HG02852 (cell line): Measurements from ENCODE around the gene IGF2.

Source experiments
- ATAC-seq: cut with Tn5 transposase; IDR thresholded peaks from one replicate; pipeline ENCODE4 v1.9.1; 2021; ENCODE audit warnings: mild to moderate bottlenecking, moderate library complexity; ENCODE audit not compliant: unreplicated experiment

IGF2 gene

DNA sequence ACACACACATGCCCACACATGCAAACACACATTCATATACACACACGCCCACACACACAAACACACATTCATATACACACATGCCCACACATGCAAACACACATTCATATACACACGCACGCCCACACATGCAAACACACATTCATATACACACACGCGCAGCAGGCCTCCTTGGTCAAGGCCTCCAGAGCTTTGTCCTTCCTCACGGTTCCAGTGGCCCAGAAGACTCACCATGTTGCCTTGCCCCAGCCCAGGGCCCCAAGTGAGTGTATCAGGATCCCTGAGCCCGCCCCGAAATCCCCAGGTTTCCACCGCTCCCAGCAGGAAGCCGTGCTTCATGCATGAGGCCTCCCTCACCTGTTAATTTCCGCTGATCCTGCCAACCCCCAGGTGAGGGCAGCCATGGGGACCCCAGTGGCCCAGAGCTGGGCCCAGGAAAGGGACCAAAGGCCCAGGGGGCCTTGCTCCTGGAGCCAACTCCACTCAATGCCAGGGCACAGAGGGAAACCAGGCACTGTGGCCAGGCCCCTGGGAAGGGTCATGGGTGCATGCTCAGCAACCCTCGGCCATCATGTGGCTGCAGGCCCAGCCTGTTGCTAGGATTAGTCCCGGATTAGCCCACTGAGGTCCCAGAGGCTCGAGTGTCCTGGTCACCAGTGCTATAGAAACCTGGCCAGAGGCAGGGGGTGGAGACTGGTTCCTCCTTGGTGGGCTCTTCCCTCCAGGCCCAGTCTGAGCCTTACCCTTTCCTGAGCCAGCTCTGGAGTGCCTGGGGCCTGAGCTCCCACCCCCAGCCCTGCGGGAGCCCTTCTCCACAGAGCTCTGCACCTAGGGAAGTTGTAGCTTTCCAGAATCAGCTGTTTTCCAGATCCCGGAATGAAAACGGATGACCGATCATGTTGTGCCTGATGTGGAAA lies 34.4 kb downstream of the IGF2 start:
- no peak for ATAC-seq

DNA sequence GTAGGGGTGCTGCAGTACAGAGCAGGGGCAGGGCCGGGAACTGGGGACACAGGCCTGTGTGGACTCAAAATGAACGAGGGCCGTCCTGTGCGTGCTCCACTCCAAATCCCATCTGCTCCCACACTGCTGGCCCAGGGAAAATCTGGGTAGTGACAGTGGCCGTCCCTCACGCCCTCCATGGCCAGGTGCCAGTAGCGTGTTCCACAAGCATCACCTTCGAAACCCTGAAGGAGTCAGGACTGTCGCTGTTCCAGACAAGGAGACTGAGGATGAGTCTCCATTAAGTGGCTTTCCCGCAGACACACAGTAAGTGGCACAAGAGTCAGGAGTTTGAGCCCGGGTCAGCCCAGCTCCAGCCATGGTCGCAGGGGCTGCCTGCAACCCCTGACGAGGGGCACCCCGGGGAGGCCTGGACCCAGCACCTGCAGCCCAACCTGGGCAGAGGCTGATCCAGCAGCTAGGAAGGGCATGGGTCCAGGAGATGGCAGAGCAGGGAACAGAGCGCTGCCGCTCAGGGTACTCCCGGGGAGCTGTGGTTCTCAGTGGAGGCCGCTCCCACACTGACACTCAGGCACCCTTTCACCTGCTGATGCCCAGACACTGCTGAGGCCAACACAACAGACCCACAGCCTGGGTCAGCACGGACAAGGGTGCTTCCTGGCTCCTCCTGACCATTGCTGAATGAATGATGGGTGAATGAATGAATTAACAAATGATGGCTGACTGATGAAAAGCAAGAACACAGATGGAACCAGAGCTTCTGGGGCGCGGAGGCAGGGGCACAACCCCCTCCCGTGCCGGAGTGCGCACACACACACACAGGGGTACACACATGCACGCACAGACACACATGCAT lies 35.3 kb downstream of the IGF2 start:
- no peak for ATAC-seq

- no peak for ATAC-seq
These were observed 36.3 kb downstream of the IGF2 start for GRCh38 chr11:2102883-2103213.

DNA sequence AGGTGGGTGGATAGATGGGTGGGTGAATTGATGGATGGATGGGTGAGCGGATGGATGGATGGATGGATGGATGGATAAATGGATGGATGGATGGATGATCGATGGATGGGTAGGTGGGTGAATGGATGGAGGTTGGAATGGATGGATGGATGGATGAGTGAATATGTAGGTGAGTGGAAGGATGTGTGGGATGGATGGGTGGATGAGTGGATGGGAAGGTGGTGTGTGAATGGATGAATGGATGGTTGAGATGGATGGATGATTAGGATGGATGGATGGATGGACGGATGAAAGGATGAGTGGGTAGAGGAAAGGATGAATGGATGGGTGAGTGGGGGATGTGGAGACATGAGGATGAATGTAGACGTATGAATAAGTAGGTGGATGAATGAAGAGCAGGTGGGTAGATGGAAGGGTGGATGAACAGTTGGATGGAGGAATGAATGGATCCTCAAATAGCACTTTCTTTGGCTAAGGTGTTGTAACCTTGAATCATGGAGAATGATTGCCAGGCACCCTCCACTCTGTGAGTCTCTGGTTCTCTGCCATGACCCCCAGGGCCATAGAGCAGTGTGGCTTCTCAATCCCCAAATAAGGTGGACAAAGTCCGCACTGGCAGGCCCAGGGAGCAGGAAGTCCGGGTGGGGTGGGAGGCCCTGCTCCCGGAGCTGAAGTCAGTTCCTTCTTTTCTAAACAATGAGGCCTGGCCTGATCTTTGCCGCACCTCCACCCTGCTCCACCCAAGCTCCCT lies 36.9 kb downstream of the IGF2 start:
- no peak for ATAC-seq

DNA sequence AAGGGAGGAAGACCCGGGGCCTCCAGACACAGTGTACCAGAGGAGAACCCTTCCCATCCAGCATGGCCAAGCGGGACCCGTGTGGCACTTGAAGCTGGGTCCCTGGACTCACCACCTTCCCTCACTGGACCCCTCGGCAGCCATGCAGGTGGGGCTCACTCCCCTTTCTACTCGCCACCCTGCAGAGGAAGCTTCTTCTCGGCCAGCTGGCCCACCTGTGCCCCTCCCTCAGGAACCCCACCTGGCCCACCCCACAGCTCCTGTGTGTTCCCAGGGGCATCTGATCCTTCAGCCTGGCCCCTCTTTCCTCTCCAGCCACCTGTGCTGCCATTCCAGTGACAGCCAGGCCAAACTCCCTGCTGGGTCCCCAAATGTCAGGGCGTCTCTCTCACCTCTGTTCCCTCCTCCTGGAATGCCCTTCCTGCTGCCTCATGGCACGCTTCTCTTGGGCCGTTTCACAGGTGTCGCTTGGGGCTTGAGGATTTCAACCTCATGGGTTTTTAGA lies 38.0 kb downstream of the IGF2 start:
- no peak for ATAC-seq

- ATAC-seq = no peak
These were observed 38.6 kb downstream of the IGF2 start for GRCh38 chr11:2100361-2101170.

GRCh38 chr11:2099516-2100349 lies 39.5 kb downstream of the IGF2 start:
- ATAC-seq = no peak

GRCh38 chr11:2098691-2099515 lies 40.3 kb downstream of the IGF2 start:
- no peak for ATAC-seq

DNA sequence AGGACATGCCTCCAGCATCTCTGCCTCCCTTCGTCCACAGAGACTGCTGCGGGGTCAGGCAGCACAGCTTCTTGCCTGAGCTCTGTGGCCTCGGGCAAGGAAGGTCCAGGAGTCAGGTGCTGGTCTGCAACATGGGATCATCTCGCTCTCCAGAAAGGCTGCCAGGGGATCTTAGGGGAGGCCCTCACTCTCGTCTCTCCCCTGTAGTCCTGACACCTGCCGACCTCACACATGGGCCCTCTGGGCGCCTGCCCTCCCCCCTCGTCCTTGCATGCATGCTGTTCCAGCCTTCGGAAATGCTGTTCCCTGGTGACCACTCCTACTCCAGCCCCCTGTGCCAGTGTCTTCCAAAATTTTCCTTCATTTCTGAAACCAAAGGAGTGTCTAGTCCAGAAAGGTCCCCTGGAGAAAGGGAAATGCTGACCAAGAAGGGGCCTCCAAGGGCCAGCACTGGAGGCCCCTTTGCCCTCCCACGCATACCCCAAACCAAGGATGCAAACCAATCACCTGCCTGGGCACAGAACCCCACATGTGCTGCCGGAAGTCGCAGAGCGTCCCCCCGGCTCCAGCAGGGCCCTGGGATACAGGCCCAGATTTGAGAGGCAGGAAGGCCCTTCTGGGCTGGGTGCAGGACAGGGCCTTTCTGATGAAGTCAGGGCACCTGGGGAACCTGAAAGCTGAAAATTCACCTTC lies 41.0 kb downstream of the IGF2 start:
- ATAC-seq = no peak

DNA sequence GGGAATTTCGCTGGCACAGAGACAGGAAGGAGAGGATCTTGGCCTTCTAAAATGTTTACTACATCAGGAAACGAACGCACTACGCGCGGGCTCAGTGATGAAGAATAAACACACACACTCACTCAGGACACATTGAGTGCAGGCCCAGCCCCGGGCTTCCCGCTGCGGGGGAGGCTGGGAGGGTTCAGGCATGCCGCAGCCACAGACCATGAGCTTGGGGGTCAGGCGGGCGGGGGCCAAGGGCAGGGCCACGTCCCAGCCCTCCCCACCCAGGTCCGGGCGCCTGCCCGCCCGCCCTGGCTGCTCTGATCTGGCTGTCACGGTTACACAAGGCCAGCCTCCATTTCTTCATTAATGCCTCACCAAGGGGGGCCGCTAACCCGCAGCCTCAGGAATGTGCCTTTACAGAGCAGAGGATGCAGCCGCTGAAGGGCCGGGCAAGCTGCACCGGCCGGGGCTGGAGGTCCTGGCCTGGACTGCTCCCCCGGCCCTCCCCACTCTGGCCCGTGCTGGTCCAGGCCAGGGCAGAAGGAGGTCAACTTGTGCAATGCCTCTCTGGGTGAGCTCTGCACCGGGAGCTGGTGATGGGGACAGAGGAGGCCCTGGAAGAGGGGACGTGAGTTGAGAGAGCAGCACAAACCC lies 41.7 kb downstream of the IGF2 start:
- no peak for ATAC-seq

GRCh38 chr11:2096919-2097301 lies 42.3 kb downstream of the IGF2 start:
- no peak for ATAC-seq

DNA sequence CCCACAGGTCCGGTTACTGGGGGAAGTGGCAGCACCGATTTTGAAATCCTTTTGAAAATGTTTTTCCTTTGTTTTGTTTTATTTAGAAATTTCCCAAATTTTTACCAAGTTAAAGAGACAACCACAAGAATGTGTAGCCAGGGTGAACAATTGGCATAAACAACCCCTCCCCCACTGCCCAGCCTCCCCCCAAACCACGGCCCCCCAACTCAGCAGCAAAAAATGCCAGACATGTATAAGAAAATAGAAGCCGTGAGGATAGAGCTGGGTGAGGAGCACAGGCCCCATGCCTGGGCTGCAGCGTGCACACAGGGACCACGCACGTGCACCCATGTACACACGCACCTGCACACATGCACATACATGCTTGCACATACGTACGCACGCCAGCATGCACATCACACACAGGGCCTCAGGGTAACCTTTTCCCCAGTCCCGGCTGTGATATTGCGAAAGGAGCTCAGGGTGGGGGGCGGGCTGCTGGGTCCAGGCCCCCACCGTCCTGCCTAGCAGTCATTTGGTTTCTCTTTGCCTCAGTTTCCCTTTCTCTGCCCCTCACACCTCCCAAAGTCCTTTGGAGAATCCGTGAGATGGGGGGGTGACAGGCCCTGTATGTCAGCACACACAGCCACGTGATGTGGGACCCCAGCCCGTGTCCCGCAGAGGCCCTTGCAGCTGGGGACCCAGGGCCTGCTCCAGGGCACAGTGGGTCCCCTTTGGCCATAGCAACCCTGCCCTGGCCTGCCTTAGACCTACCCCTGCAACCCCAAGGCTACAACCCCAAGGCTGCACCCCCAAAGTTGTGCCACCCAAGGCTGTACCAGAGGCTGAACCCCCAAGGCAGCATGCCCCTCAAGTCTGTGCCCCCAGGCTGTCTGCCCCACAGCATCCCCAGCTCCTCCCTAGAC lies 42.9 kb downstream of the IGF2 start:
- ATAC-seq = no peak

DNA sequence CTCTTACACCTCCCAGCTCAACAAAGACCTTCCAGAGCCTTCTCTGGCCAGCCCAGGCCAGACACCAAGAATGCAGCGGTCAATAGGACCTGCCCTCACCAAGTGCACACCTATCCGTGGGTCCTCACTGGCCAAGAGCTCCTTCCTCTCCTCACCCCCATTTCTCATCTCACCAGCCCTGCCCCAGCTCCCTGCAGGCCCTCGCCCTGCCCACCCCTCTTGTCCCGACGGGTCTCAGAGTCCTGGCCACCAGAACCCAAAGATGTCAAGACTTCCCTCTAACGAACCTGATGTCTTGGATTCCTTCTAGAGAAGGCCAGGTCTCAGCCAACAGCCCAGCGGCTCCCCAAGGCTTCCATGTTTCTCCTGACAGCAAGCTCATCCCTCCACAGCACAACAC lies 43.6 kb downstream of the IGF2 start:
- ATAC-seq = no peak

GRCh38 chr11:2095198-2095520 lies 44.0 kb downstream of the IGF2 start:
- ATAC-seq = no peak

DNA sequence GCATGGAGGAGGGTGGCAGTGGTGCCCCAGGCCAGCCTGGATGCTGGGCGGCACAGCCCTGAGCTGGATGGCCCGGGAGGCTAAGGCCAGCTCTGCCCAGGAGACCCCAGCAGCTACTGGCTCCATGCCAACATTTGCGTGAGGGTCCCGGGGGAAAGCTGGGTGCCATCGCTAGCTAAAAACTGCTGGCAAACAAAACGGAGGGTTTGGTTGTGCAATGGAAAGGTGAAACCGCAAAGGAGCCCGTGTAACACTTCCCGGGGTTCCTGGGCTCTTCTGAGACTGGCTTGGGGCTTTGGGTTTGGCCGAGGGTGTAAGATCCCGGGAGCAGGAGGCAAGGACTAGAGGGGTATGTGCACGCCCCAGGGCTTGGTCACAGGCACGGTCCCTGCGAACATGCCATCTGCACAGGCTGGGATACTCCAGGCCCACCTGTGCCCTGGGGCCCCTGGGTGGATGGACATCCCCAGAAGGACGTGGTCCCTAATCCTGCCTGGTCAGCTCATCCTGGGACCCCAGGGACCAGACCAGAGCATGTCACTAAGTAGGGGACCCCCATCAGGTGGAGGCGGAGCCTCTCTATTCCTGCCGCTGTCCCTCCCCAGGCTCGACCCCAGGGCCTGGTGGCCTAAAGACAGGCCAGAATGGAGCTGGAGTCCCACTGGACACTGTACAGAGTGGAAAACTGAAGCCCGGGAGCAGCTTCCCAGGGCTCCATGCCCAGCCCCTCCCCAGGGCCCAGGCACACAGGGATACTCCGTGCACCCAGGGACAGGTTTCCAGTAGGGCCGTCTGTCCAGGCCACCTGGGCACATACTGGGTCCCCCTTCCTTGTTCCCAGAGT lies 44.6 kb downstream of the IGF2 start:
- no peak for ATAC-seq
